Mesendoderm (in vitro differentiated cells): ENCODE results near the gene SLC1A2.
A peak's percentile ranks its signal among the peaks of the same experiment; 100 is the strongest.

Experiments used
- DNase-seq: peaks from one replicate; pipeline ENCODE4 v3.0.0; 2013
- H2AK5ac ChIP-seq: 2 replicates; pipeline ENCODE4 v1.6.1; 2013; ENCODE audit warnings: low read length, inconsistent platforms
- H2BK120ac ChIP-seq: 2 replicates; pipeline ENCODE4 v1.6.1; 2013; ENCODE audit warnings: low read depth, mild to moderate bottlenecking, low read length, moderate library complexity, mixed read lengths
- H2BK15ac ChIP-seq: replicated peaks from 2 replicates; pipeline ENCODE4 v1.6.1; 2013; ENCODE audit warnings: low read depth, mild to moderate bottlenecking, moderate library complexity
- H2BK5ac ChIP-seq: 2 replicates; pipeline ENCODE4 v1.6.1; 2013; ENCODE audit warnings: low read length, inconsistent platforms
- H3K18ac ChIP-seq: 2 replicates; pipeline ENCODE4 v1.6.1; 2013; ENCODE audit warnings: mild to moderate bottlenecking, low read length, mixed read lengths
- H3K23ac ChIP-seq: one replicate; pipeline ENCODE4 v1.6.1; 2013; ENCODE audit warnings: low read length
- H3K27ac ChIP-seq: 2 replicates; pipeline ENCODE4 v1.5.1; 2013; ENCODE audit warnings: low read depth, mild to moderate bottlenecking, inconsistent platforms, low read length, moderate library complexity
- H3K27me3 ChIP-seq: 2 replicates; pipeline ENCODE4 v1.6.1; 2013; ENCODE audit warnings: low read length, control low read depth, mild to moderate bottlenecking, inconsistent platforms; ENCODE audit not compliant: insufficient read depth, poor library complexity
- H3K36me3 ChIP-seq: 2 replicates; pipeline ENCODE4 v1.6.1; 2013; ENCODE audit warnings: low read length, inconsistent platforms; ENCODE audit not compliant: control insufficient read depth, insufficient read depth
- H3K4ac ChIP-seq: one replicate; pipeline ENCODE4 v1.6.1; 2013; ENCODE audit warnings: low read depth, mild to moderate bottlenecking, low read length, moderate library complexity
- H3K4me1 ChIP-seq: 2 replicates; pipeline ENCODE4 v1.6.1; 2013; ENCODE audit warnings: low read depth, low read length, inconsistent platforms; ENCODE audit not compliant: control insufficient read depth
- H3K4me2 ChIP-seq: 2 replicates; pipeline ENCODE4 v1.6.1; 2013; ENCODE audit warnings: low read length
- H3K4me3 ChIP-seq: 2 replicates; pipeline ENCODE4 v1.5.1; 2013; ENCODE audit warnings: mild to moderate bottlenecking, low read length
- H3K56ac ChIP-seq: one replicate; pipeline ENCODE4 v1.6.1; 2013; ENCODE audit warnings: low read length
- H3K79me1 ChIP-seq: 2 replicates; pipeline ENCODE4 v1.6.1; 2013; ENCODE audit warnings: low read length, inconsistent platforms
- H3K79me2 ChIP-seq: 2 replicates; pipeline ENCODE4 v1.6.1; 2013; ENCODE audit warnings: mild to moderate bottlenecking, low read length; ENCODE audit not compliant: control insufficient read depth, insufficient read depth
- H3K9ac ChIP-seq: 2 replicates; pipeline ENCODE4 v1.6.1; 2013; ENCODE audit warnings: low read length, inconsistent platforms
- H4K5ac ChIP-seq: one replicate; pipeline ENCODE4 v1.6.1; 2013; ENCODE audit warnings: low read length
- H4K8ac ChIP-seq: one replicate; pipeline ENCODE4 v1.6.1; 2013; ENCODE audit warnings: low read depth, mild to moderate bottlenecking, control low read depth, low read length, moderate library complexity
- WGBS: extraction: QIAGEN DNeasy Blood & Tissue Kit; methylation state at CpG from one replicate; pipeline ENCODE4 v1.1.7; 2013; ENCODE audit warnings: low lambda C conversion rate, missing lambda C conversion rate; ENCODE audit not compliant: insufficient coverage; ENCODE audit errors: extremely low coverage; 5-methylcytosine and 5-hydroxymethylcytosine counted together

The SLC1A2 gene

DNA sequence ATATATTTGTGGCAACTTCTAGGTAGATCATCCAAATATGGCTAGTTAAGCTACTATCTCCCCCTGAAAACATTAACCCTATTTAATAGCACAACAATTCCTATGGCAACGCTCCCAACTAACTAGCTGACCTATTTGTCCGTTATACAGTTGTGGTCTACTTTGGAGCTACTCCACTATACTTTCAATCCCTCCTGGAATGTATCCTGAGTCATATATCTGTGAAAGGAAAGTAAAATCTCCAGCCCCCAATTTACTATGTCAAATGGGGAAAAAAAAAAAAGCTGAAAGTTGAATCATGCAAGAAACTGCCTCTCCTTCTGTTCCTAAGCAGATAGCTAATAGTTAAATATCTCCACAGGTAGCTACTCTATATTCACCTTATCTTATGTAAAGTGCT is 151.9 kb downstream of the SLC1A2 start:
- no peak overlapping the region for H2AK5ac ChIP-seq
- H3K56ac ChIP-seq, result no peak overlapping the region
- H2BK120ac ChIP-seq, result no peak overlapping the region
- no peaks in the 10 kb centered on the region for H3K27me3 ChIP-seq
- H3K27ac ChIP-seq, result no peak overlapping the region
- no peak overlapping the region for H3K23ac ChIP-seq
- no peaks in the 10 kb centered on the region for H3K79me2 ChIP-seq
- no peak overlapping the region for H3K18ac ChIP-seq
- H3K4me3 ChIP-seq, result no peak overlapping the region
- no peak overlapping the region for H3K9ac ChIP-seq
- no peak overlapping the region for H3K4ac ChIP-seq
- H3K4me1 ChIP-seq, result no peaks in the 10 kb centered on the region
- H4K5ac ChIP-seq, result no peak overlapping the region
- no peak overlapping the region for H4K8ac ChIP-seq
- H2BK5ac ChIP-seq, result no peak overlapping the region
- WGBS, result no CpG with 5 or more reads among the region's 2 CpGs
- no peaks in the 10 kb centered on the region for H3K79me1 ChIP-seq
- H3K36me3 ChIP-seq, result no peaks in the 10 kb centered on the region
- H3K4me2 ChIP-seq, result no peak overlapping the region
- DNase-seq, result no peak
- no peak overlapping the region for H2BK15ac ChIP-seq

DNA sequence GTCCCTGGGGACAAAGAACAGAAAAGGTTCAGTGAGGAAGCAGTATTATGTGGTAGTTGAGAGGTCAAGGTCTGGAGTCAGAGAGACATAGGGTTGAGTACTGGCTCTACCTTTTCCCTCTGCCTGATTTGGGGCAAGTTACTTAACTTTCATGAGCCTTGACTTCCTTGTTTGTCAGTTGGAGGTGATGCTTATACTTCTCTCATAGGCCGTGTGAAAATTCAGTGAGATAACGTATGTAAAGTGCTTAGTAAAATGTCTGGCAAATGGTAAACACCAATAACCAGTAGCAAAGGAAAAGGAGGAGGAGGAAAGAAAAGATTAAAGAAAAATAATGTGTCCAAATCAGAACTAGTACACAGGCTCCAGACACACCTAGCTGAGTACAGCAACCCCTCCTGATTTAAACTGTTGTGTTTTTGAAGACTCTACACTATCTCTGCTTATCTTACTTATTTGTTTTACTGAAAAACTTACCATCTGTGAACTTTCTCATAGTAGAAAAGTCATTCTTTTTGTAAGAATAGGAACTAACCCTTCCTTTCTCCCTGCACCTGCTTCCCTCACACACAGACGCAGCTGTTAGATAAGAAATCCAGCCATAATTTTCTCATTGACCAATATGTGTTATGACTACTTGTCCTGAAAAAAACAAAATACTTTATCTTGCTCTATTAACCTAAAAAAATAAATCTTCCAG is 153.5 kb downstream of the SLC1A2 start:
- H3K36me3 ChIP-seq, result no peaks in the 10 kb centered on the region

DNA sequence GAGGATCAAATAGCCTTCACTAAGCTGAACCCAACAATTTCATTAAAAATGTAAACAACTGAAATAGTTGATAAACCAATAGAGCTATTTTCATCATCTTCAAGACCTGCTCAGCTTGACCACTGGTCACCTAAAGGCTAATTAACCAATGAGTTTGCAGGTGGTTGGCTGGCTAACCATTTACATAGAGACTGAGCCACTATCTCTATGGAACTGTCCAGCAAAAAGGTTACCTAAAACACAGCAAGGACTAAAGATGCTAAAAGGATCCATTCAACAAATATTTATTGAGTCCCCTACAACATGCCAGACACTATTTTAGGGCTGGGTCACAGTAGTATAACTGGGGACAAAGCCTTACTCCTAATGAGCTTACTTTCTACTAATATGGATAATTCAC is 156.6 kb downstream of the SLC1A2 start:
- Histone ChIP-seq H3K56ac (no peak overlapping the region), H3K79me2 (no peaks in the 10 kb centered on the region), H3K4me3 (no peak overlapping the region), H3K4ac (no peak overlapping the region), H2AK5ac (no peak overlapping the region), H3K9ac (no peak overlapping the region), H4K5ac (no peak overlapping the region), H3K18ac (no peak overlapping the region), H3K27ac (no peak overlapping the region), H3K23ac (no peak overlapping the region), H4K8ac (no peak overlapping the region), H2BK15ac (no peak overlapping the region), H2BK5ac (no peak overlapping the region), H3K79me1 (no peaks in the 10 kb centered on the region), H2BK120ac (no peak overlapping the region), H3K27me3 (no peaks in the 10 kb centered on the region), H3K4me2 (no peak overlapping the region), H3K36me3 (no peaks in the 10 kb centered on the region), H3K4me1 (no peaks in the 10 kb centered on the region)
- no peak for DNase-seq

More for the DNA sequence above, 153.5 kb downstream of the SLC1A2 start:
- H3K18ac ChIP-seq, result no peak overlapping the region
- H3K9ac ChIP-seq, result no peak overlapping the region
- no peak overlapping the region for H3K56ac ChIP-seq
- no CpG with 5 or more reads among the region's 3 CpGs for WGBS
- no peak overlapping the region for H3K4me2 ChIP-seq
- H3K27me3 ChIP-seq, result no peaks in the 10 kb centered on the region
- no peak overlapping the region for H3K23ac ChIP-seq
- no peak overlapping the region for H3K27ac ChIP-seq
- no peak for DNase-seq
- H4K8ac ChIP-seq, result no peak overlapping the region
- no peak overlapping the region for H2AK5ac ChIP-seq
- no peaks in the 10 kb centered on the region for H3K79me2 ChIP-seq
- H2BK120ac ChIP-seq, result no peak overlapping the region
- H3K4me1 ChIP-seq, result no peaks in the 10 kb centered on the region
- H2BK15ac ChIP-seq, result no peak overlapping the region
- H2BK5ac ChIP-seq, result no peak overlapping the region
- no peaks in the 10 kb centered on the region for H3K79me1 ChIP-seq
- no peak overlapping the region for H4K5ac ChIP-seq
- H3K4me3 ChIP-seq, result no peak overlapping the region
- no peak overlapping the region for H3K4ac ChIP-seq

DNA sequence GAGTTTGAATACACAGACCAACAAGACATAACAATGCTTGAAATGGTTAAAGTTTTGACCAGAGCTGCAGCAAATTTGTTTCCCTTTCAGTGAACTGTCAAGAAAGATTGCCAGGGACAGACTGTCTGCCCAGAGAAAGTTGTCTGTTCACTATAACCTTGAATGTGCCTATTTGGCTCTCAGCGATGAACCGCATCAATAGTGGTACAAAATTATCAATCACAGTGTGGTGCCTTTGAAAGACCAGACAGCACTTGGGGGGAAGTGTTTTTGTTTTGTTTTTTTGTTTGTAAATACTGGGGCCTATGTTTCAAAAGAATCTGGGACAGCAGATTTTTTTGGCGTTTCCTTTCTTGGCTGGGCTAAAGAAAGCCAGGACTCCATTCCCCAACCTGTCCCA is 157.3 kb downstream of the SLC1A2 start:
- Histone ChIP-seq H3K56ac (no peak overlapping the region), H3K27ac (no peak overlapping the region), H3K4ac (no peak overlapping the region), H3K18ac (no peak overlapping the region), H4K5ac (no peak overlapping the region), H4K8ac (no peak overlapping the region), H3K4me2 (no peak overlapping the region), H3K79me2 (no peaks in the 10 kb centered on the region), H3K36me3 (no peaks in the 10 kb centered on the region), H3K4me1 (no peaks in the 10 kb centered on the region), H3K4me3 (no peak overlapping the region), H3K79me1 (no peaks in the 10 kb centered on the region), H2BK5ac (no peak overlapping the region), H3K27me3 (no peaks in the 10 kb centered on the region), H2BK120ac (no peak overlapping the region), H2BK15ac (no peak overlapping the region), H3K9ac (no peak overlapping the region), H2AK5ac (no peak overlapping the region), H3K23ac (no peak overlapping the region)
- no CpG with 5 or more reads among the region's 3 CpGs for WGBS
- DNase-seq, result no peak

DNA sequence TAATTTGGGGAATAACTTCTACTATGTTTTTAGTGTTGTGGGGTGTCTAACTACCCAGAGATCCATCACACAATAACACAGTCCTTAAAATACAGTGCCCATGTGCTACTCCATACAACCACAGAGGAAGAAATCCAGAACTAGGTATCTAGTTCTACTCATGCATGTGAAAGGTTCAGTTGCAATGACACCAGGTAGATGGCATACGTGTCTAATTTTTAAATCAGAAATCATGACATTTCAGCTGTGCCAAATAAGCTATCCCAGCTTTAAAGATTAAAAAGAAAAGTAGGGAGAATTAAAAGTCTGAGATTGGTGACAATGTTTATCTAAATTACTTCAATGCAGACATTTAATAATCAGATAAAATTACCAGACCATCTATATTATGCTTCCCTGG is 158.2 kb downstream of the SLC1A2 start:
- Histone ChIP-seq H3K36me3 (no peaks in the 10 kb centered on the region), H3K23ac (no peak overlapping the region), H4K8ac (no peak overlapping the region), H3K4me1 (no peaks in the 10 kb centered on the region), H2BK120ac (no peak overlapping the region), H3K27me3 (no peaks in the 10 kb centered on the region), H3K56ac (no peak overlapping the region), H3K9ac (no peak overlapping the region), H3K4me3 (no peak overlapping the region), H3K18ac (no peak overlapping the region), H3K79me2 (no peaks in the 10 kb centered on the region), H3K27ac (no peak overlapping the region), H3K4me2 (no peak overlapping the region), H3K4ac (no peak overlapping the region), H2BK15ac (no peak overlapping the region), H4K5ac (no peak overlapping the region), H3K79me1 (no peaks in the 10 kb centered on the region), H2AK5ac (no peak overlapping the region), H2BK5ac (no peak overlapping the region)
- no peak for DNase-seq
- WGBS, result no CpG with 5 or more reads among the region's 1 CpG

DNA sequence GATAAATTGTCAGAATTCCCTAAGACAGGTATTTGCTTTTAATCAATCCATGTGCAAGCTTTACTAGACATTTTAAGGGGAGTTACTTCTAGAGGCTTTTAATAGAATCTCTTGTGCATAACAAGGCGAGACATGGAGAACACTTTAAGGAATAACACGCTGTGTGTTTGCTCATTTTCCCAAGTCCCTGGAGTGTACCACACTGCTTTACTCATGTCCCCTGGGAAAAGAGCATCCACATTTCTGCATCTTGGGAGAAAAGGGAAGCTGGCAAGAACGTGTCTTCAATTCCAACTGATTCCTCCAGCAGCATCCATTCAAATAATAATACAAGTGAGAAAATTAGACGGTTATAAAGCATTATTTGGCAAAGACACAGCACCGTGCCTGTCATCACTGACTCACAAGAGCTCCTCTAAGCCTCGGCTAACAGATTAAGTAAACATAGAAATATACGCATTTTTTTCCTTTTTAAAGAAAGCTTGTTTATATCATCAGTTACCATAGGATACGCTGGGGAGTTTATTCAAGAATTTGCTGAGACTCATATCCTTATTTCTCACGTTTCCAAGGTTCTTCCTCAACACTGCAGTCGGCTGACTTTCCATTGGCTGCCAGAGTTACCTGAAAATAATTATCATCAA is 158.9 kb downstream of the SLC1A2 start:
- Histone ChIP-seq H3K4me3 (no peak overlapping the region), H3K4ac (no peak overlapping the region), H2BK15ac (no peak overlapping the region), H3K79me1 (no peaks in the 10 kb centered on the region), H3K23ac (peak overlapping the region; percentile 30), H3K36me3 (no peaks in the 10 kb centered on the region), H2AK5ac (no peak overlapping the region), H4K8ac (no peak overlapping the region), H3K27me3 (no peaks in the 10 kb centered on the region), H3K18ac (no peak overlapping the region), H3K56ac (no peak overlapping the region), H3K27ac (no peak overlapping the region), H3K79me2 (no peaks in the 10 kb centered on the region), H2BK120ac (no peak overlapping the region), H3K4me1 (no peaks in the 10 kb centered on the region), H2BK5ac (no peak overlapping the region), H3K4me2 (no peak overlapping the region), H4K5ac (no peak overlapping the region), H3K9ac (no peak overlapping the region)
- WGBS, result no CpG with 5 or more reads among the region's 10 CpGs
- DNase-seq, result no peak
